GM19438 (cell line): ENCODE data around the gene LCN15.

Source experiments
- ATAC-seq: cut with Tn5 transposase; IDR thresholded peaks from one replicate; pipeline ENCODE4 v1.9.1; 2021; ENCODE audit warnings: low read depth; ENCODE audit not compliant: unreplicated experiment

Gene LCN15

GRCh38 chr9:136724772-136725171, 39.5 kb downstream of the LCN15 start:
- ATAC-seq: no peak

GRCh38 chr9:136723989-136724388, 40.3 kb downstream of the LCN15 start:
- ATAC-seq: no peak

GRCh38 chr9:136723362-136723976, 40.8 kb downstream of the LCN15 start:
- ATAC-seq: no peak

- ATAC-seq: no peak
Observed at GRCh38 chr9:136722969-136723356, 41.4 kb downstream of the LCN15 start.

GRCh38 chr9:136722093-136722968, 42.0 kb downstream of the LCN15 start:
- no peak for ATAC-seq

- ATAC-seq: no peak
Observed at GRCh38 chr9:136721339-136722092, 42.8 kb downstream of the LCN15 start.

- no peak for ATAC-seq
Observed at GRCh38 chr9:136720898-136721338, 43.4 kb downstream of the LCN15 start.

GRCh38 chr9:136720251-136720897, 43.9 kb downstream of the LCN15 start:
- no peak for ATAC-seq

GRCh38 chr9:136719195-136719880, 45.0 kb downstream of the LCN15 start:
- ATAC-seq: no peak

- ATAC-seq: no peak
Observed at GRCh38 chr9:136718345-136719194, 45.7 kb downstream of the LCN15 start.

GRCh38 chr9:136717399-136717798, 46.9 kb downstream of the LCN15 start:
- ATAC-seq: no peak

GRCh38 chr9:136714893-136715274, 49.4 kb downstream of the LCN15 start:
- no peak for ATAC-seq

GRCh38 chr9:136714096-136714892, 50.0 kb downstream of the LCN15 start:
- ATAC-seq: no peak

- no peak for ATAC-seq
Observed at GRCh38 chr9:136713550-136713949, 50.8 kb downstream of the LCN15 start.

- no peak for ATAC-seq
Observed at GRCh38 chr9:136712690-136713544, 51.4 kb downstream of the LCN15 start.

- no peak for ATAC-seq
Observed at GRCh38 chr9:136711751-136712689, 52.3 kb downstream of the LCN15 start, which contains the start of gene DIPK1B. TSS of gene DIPK1B (plus strand) at chr9:136712572. CDS start at chr9:136712666, 94 bp downstream.
